Measurements from ENCODE around the gene APBA2. TPM values are rescaled to one million over a fixed set of nuclear protein-coding genes. Genes with fewer than 3 reads are reported as not detected.

Gene APBA2
- total RNA-seq, 1 donor from 2014 or later, result 0.38 TPM

DNA sequence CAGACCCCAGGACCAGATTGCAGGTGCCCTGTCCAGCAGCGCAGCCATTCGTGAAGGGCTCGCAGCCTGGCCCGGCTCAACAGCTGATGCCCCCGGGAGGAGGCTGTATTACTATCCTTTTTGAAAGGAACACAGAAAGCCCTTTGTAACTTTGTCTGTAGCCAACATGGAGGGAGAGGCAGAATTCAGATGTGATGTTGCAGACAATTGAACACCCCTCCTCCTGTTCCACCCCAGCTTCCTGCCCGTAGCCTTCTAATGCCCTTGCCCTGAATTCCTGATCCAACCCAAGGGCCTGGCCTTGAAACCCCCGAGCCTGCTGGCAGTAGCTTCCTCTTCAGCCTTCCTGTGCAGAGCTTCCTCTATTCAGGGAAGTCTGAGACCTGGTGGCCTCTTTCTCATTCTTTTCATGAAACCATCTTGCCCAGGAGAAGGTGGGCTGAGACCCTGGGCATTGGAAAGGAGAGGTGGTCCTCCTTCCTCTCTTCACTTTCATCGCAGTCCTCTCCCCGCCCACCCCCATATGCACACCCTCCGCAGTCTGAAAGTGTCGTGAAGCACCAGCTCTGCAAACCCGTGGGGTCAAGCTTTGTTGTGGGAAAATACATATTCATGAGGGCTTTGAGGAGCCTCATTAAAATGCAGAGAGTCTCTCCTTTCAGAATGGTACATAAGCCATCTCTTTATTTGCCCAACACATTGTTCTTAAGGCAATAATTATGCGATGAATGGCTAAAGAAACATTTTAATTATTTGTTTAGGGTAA, 109.2 kb downstream of the APBA2 start:
- H3K4me3 ChIP-seq, result no peak overlapping the region
- no peak for DNase-seq
- H3K27me3 ChIP-seq (ENCODE audit: low read depth), result no peaks in the 10 kb centered on the region
- peaks cover 16% of the 10 kb centered on the region for H3K4me1 ChIP-seq
- no peak for TF ChIP-seq CTCF (IDR thresholded peaks at IDR 0.05; ENCODE audit: borderline replicate concordance)
- no peaks in the 10 kb centered on the region for H3K9me3 ChIP-seq (replicated peaks)
- H3K27ac ChIP-seq (replicated peaks), result no peak overlapping the region
- intact Hi-C loops (cut with micrococcal nuclease), result no loop called here
- H3K36me3 ChIP-seq, result no peaks in the 10 kb centered on the region

DNA sequence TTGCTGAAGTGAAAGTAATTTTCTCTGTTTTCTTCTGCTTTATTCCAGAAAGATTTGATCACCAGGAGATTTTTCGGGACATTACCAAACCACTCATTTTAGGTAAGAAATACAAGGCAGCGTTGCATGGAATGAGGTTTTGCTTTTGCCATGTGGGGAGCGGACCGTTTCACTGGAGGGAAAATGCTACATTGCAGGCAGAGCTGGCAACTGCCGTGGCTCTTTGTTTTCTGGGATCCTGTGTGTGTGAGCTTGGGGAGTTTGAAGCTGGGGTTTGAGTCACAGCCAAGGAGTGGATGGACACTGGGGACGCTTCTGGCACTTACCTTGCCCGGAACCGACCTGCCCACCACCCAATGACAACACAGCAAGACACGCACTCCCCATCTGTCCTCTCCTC, 109.9 kb downstream of the APBA2 start:
- DNase-seq, result no peak
- no peak for TF ChIP-seq CTCF (IDR thresholded peaks at IDR 0.05; ENCODE audit: borderline replicate concordance)
- Histone ChIP-seq H3K4me3 (no peak overlapping the region), H3K9me3 (replicated peaks) (no peaks in the 10 kb centered on the region), H3K27me3 (ENCODE audit: low read depth) (no peaks in the 10 kb centered on the region), H3K36me3 (no peaks in the 10 kb centered on the region), H3K4me1 (peaks cover 16% of the 10 kb centered on the region), H3K27ac (replicated peaks) (no peak overlapping the region)
- intact Hi-C loops (cut with micrococcal nuclease), result no loop called here

DNA sequence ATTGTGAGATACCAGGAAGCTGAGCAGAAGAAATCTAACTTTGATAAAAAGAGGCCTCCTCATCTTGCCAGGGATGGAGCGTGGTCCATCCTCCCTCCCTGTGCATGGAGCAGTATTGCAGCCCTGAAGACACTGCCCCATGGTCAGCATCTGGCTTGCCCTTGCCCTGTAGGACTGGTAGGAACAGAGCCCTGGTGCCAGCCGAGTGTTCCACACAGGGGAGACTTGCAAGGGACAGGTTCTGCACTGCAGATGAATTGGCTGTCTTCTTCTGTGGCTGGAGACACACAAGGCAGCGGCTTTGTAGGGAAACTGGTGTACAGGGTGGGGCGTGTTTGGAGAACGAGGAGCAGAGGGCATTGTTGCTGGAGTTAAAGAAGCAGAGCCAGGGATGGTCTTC, 110.5 kb downstream of the APBA2 start:
- intact Hi-C loops (cut with micrococcal nuclease), result no loop called here
- H3K9me3 ChIP-seq (replicated peaks), result no peaks in the 10 kb centered on the region
- H3K27ac ChIP-seq (replicated peaks), result no peak overlapping the region
- no peaks in the 10 kb centered on the region for H3K36me3 ChIP-seq
- H3K4me3 ChIP-seq, result no peak overlapping the region
- peaks cover 16% of the 10 kb centered on the region for H3K4me1 ChIP-seq
- TF ChIP-seq CTCF (IDR thresholded peaks at IDR 0.05; ENCODE audit: borderline replicate concordance), result no peak
- no peaks in the 10 kb centered on the region for H3K27me3 ChIP-seq (ENCODE audit: low read depth)
- no peak for DNase-seq

GRCh38 chr15:28996953-28997352, 111.2 kb downstream of the APBA2 start:
- peaks cover 16% of the 10 kb centered on the region for H3K4me1 ChIP-seq
- TF ChIP-seq CTCF (IDR thresholded peaks at IDR 0.05; ENCODE audit: borderline replicate concordance), result no peak
- H3K27ac ChIP-seq (replicated peaks), result no peak overlapping the region
- no peak overlapping the region for H3K4me3 ChIP-seq
- no peaks in the 10 kb centered on the region for H3K27me3 ChIP-seq (ENCODE audit: low read depth)
- no peak for DNase-seq
- no peaks in the 10 kb centered on the region for H3K9me3 ChIP-seq (replicated peaks)
- intact Hi-C loops (cut with micrococcal nuclease), result no loop called here
- no peaks in the 10 kb centered on the region for H3K36me3 ChIP-seq

- H3K4me3 ChIP-seq, result no peak overlapping the region
- no peaks in the 10 kb centered on the region for H3K36me3 ChIP-seq
- H3K9me3 ChIP-seq (replicated peaks), result no peaks in the 10 kb centered on the region
- no peak for TF ChIP-seq CTCF (IDR thresholded peaks at IDR 0.05; ENCODE audit: borderline replicate concordance)
- intact Hi-C loops (cut with micrococcal nuclease), result no loop called here
- H3K4me1 ChIP-seq, result peaks cover 12% of the 10 kb centered on the region
- no peaks in the 10 kb centered on the region for H3K27me3 ChIP-seq (ENCODE audit: low read depth)
- H3K27ac ChIP-seq (replicated peaks), result no peak overlapping the region
- DNase-seq, result no peak
Observed at GRCh38 chr15:28997791-28998190, 112.0 kb downstream of the APBA2 start.

Data from left ventricle myocardium inferior (tissue), 1 donor.